MG63 (cell line): ENCODE measurements around the gene OR4F29. TPM values are rescaled to one million over a fixed set of nuclear protein-coding genes. Genes with fewer than 3 reads are reported as not detected.
"Not testable (repeated sequence)": the region's sequence is repeated elsewhere in the genome, so short reads cannot be mapped to it uniquely, and the experiment has no call there.

Source experiments
- DNase-seq: peaks from one replicate; pipeline ENCODE4 v3.0.0-alpha.2; 2020
- H3K27me3 ChIP-seq: fragments of 250-450 bp; sonication (Bioruptor Pico); 2 replicates; pipeline ENCODE4 v1.5.1; 2020; ENCODE audit warnings: mild to moderate bottlenecking, moderate library complexity
- H3K36me3 ChIP-seq: fragments of 250-450 bp; sonication (Bioruptor Pico); 2 replicates; pipeline ENCODE4 v1.5.1; 2020; ENCODE audit warnings: mild to moderate bottlenecking, moderate library complexity
- H3K4me3 ChIP-seq: fragments of 250-450 bp; sonication (Bioruptor Pico); 2 replicates; pipeline ENCODE4 v1.5.1; 2020; ENCODE audit warnings: mild to moderate bottlenecking, moderate library complexity
- H3K9me3 ChIP-seq: fragments of 250-450 bp; sonication (Bioruptor Pico); 2 replicates; pipeline ENCODE4 v1.5.1; 2020; ENCODE audit warnings: mild to moderate bottlenecking, moderate library complexity
- total RNA-seq: library from RNA; depleted of rRNA; stranded (reverse); fragments of >200 nt; shearing (Covaris generic); gene quantifications from 2 replicates; pipeline ENCODE4 v1.2.3, GENCODE V29; 2014; ENCODE audit warnings: low replicate concordance; rRNA removed

OR4F29 gene
- total RNA-seq: not detected in 2 replicates

- not testable (repeated sequence) for H3K27me3 ChIP-seq, DNase-seq, H3K9me3 ChIP-seq, H3K36me3 ChIP-seq, H3K4me3 ChIP-seq
Observed at GRCh38 chr1:451578-451977, at the start of gene OR4F29. Gene OR4F29, minus strand, starts transcription at chr1:451678. Its CDS starts 0 bp downstream, at chr1:451678.

Other genes with a start within 250 kb of the OR4F29 start
- not detected in 2 replicates for gene OR4F16, start 235.0 kb upstream of the OR4F29 start, total RNA-seq